WI38 (cell line): ENCODE measurements around the gene NUF2.

Source experiments
- H3K4me3 ChIP-seq: 2 replicates; pipeline ENCODE4 v1.5.1; 2011; ENCODE audit warnings: low read depth, mild to moderate bottlenecking, control low read depth, low read length
- TF ChIP-seq, protein P1 (sequence below): IDR thresholded peaks from 2 replicates; pipeline ENCODE4 v1.5.1; 2012; ENCODE audit warnings: low read depth, mild to moderate bottlenecking, control low read depth, low read length

The NUF2 gene

GRCh38 chr1:163395790-163396189 lies 74.0 kb downstream of the NUF2 start:
- H3K4me3 ChIP-seq, result no peak overlapping the region
- TF ChIP-seq, protein P1, sequence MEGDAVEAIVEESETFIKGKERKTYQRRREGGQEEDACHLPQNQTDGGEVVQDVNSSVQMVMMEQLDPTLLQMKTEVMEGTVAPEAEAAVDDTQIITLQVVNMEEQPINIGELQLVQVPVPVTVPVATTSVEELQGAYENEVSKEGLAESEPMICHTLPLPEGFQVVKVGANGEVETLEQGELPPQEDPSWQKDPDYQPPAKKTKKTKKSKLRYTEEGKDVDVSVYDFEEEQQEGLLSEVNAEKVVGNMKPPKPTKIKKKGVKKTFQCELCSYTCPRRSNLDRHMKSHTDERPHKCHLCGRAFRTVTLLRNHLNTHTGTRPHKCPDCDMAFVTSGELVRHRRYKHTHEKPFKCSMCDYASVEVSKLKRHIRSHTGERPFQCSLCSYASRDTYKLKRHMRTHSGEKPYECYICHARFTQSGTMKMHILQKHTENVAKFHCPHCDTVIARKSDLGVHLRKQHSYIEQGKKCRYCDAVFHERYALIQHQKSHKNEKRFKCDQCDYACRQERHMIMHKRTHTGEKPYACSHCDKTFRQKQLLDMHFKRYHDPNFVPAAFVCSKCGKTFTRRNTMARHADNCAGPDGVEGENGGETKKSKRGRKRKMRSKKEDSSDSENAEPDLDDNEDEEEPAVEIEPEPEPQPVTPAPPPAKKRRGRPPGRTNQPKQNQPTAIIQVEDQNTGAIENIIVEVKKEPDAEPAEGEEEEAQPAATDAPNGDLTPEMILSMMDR, result no peak

DNA sequence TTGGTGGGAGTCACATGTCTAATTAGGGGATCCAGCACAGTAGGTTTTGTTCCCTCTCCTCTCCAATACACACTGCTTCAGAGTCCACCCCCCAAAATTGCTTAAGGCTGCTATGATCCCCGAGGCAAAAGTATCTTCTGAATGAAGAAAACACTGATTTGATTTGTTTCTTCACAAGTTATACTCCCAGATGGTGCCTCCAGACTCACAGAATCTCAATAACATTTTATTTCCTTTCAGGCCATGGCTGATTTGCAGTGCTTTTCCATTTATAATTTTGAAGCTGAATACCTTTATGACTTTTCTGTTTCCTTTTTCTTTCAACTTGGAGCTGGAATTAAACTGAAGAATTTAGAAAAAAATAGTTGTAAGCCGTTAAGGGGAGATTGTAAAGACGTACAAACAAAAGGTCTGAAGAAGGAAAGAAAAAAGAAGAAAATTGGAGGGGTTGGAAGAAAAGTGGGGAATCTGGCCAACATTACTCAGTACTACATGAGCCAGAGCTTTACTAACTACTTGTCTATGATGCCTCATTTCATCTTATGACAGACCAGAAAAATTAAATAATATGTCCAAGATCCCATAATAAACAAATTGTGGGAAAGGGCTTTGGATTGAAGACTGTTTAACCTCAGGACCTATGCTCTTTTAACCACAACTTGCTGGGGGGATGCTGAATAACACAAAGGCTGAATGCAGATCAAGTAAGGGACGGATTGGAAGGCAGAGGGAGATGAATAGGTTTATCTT lies 75.9 kb downstream of the NUF2 start:
- no peak overlapping the region for H3K4me3 ChIP-seq
- TF ChIP-seq, protein P1, result no peak

- TF ChIP-seq, protein P1, result no peak
- no peak overlapping the region for H3K4me3 ChIP-seq
Measured at GRCh38 chr1:163399001-163399400, 77.2 kb downstream of the NUF2 start.

DNA sequence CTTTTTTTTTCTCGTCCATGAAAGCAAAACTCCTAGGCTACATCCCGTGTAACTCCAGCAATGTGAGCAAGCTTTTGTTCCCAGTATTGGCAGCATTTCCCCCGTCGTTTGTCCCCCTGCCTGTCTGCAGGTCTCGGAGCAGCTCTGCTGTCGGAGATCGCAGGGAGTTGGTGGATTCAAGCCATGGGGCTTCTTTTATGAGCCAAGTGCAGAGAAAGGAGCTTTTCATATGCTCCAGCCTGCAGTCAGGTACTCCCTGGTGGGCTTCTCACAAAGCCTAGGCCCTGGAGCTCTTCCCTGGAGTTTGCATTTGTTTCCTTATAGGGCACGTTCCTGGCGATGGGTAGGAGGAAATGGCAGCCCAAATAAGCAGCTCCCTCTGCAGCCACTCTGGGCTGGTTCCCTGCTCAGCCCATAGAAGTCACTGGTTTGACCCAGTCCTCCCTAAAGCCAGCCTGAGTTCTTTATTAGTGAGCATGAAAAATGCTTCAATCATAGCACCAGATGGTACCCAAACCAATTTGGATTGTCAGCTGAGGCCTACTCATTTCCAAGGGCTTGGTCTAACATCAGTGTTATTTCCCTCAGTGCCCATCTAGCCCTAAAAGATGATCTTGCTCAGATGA lies 78.3 kb downstream of the NUF2 start:
- no peak overlapping the region for H3K4me3 ChIP-seq
- TF ChIP-seq, protein P1, result no peak

DNA sequence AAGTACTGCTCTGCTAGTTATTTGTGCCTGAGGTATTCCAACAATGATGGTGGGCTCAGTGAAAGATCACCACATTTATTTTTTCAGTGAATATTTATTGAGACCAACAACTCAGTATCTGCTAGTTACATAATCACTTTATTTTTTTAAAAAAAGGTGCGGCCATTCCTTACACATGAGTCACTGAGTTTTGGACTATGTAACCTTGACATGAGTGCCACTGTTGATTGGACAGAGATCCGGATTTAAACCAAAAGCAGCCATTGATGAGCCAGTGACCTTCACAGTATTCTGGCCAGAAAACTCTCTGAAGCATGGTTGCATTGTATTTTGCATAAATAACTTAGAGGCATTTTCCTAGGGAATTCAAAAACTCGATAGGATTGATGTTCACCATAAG lies 79.5 kb downstream of the NUF2 start:
- H3K4me3 ChIP-seq, result no peak overlapping the region
- TF ChIP-seq, protein P1, result no peak
